Ectodermal cell (in vitro differentiated cells): ENCODE data around the gene CEP41.
"Not testable (repeated sequence)": the region's sequence is repeated elsewhere in the genome, so short reads cannot be mapped to it uniquely, and the experiment has no call there.

Experiments
- H3K27ac ChIP-seq: 2 replicates; pipeline ENCODE4 v1.7.0; 2013; ENCODE audit warnings: mild to moderate bottlenecking, low read depth, low read length; ENCODE audit not compliant: insufficient read depth, poor library complexity, severe bottlenecking
- H3K27me3 ChIP-seq: 2 replicates; pipeline ENCODE4 v1.7.0; 2013; ENCODE audit warnings: mild to moderate bottlenecking, low read length; ENCODE audit not compliant: insufficient read depth, control insufficient read depth, poor library complexity, severe bottlenecking
- H3K36me3 ChIP-seq: one replicate; pipeline ENCODE4 v1.7.0; 2013; ENCODE audit warnings: low read length; ENCODE audit not compliant: control insufficient read depth, insufficient read depth
- H3K4me1 ChIP-seq: one replicate; pipeline ENCODE4 v1.7.0; 2013; ENCODE audit warnings: low read length; ENCODE audit not compliant: control insufficient read depth, insufficient read depth
- H3K4me3 ChIP-seq: 2 replicates; pipeline ENCODE4 v1.7.0; 2013; ENCODE audit warnings: low read depth, low read length, control low read depth; ENCODE audit not compliant: insufficient read depth
- H3K9me3 ChIP-seq: 2 replicates; pipeline ENCODE4 v1.7.0; 2013; ENCODE audit warnings: mild to moderate bottlenecking, low read length, moderate library complexity; ENCODE audit not compliant: control insufficient read depth
- WGBS, 2 experiments: methylation state at CpG; one replicate each; pipeline ENCODE4 v1.1.7; 2013; ENCODE audit warnings: missing lambda C conversion rate in 2 of 2; 5-methylcytosine and 5-hydroxymethylcytosine counted together

CEP41 gene

DNA sequence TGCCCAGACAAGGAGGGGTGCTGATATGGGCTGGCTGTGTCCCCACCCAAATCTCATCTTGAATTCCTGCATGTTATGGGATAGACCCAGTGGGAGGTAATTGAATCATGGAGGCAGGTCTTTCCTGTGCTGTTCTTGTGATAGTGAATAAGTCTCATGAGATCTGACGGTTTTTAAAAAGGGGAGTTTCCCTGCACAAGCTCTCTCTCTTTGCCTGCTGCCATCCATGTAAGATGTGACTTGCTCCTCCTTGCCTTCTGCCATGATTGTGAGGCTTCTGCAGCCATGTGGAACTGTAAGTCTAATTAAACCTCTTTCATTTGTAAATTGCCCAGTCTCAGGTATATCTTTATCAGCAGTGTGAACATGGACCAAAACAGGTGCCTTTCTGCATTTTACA, 64.4 kb downstream of the CEP41 start:
- H3K9me3 ChIP-seq, H3K4me3 ChIP-seq, H3K36me3 ChIP-seq, H3K27ac ChIP-seq, H3K27me3 ChIP-seq: not testable (repeated sequence)
- 58 to 76% methylated on average over 1 of the region's 1 CpG for WGBS, 2 experiments
- peaks cover 31% of the 10 kb centered on the region for H3K4me1 ChIP-seq

DNA sequence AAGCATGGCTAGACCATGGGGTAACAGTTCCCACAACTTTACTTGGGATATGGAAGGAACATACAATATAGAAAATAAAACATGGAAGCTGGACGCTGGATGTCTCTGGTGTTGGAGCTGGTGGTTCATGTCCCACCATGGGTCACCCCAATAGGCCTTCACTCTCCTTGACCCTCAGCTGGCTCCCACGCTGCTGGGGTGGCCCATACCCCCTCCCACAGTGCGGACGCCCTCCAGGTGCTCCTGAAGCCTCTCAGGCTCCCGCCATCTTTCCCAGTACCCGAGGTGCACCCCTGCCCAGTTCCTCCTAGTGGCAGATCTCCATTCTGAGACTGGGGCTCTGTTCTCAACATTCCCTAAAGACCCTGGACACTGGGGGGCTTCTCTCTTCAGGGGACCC, 66.3 kb downstream of the CEP41 start:
- H3K27me3 ChIP-seq, result no peaks in the 10 kb centered on the region
- H3K27ac ChIP-seq, result no peak overlapping the region
- WGBS, 2 experiments, result 93 to 95% methylated on average over 6 of the region's 6 CpGs
- H3K4me1 ChIP-seq, result peaks cover 18% of the 10 kb centered on the region
- no peaks in the 10 kb centered on the region for H3K36me3 ChIP-seq
- H3K4me3 ChIP-seq, result no peak overlapping the region
- H3K9me3 ChIP-seq, result no peaks in the 10 kb centered on the region

DNA sequence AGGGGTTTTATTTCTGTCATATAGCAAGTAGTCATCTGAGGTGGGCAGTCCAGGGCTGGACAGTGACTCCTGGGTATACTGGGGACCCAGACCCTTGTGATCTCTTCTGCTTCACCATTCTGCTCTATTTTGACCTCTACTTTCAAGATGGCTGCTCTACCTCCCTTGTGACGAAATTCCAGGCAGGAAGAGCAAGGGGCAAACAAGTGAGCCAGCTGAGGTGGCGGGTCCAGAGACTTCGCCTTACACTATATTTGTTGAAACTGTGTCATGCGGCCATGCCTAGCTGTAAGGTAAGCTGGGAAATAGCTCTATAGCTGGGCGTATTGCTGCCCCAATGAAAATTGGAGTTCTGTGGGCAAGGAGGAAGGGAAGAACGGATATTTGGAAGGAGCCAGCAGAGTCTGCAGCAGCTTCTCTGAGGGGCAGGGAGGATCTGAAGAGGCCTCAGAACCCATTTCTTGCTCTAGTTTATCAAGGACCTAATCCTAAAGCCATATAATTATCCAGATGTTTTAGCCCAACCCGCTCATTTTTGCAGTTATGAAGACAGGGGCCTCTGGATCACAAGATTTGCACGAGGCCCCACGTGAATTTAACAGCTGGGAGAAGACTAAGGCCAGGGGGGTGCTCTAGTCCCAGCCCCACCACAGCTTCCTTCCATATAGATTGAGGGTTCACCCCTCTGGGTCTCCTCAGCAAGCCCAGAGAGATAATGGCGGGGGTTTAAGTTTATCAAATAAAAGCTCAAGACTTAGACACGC, 68.2 kb downstream of the CEP41 start:
- Histone ChIP-seq H3K9me3 (no peaks in the 10 kb centered on the region), H3K4me3 (no peak overlapping the region), H3K27ac (no peak overlapping the region), H3K4me1 (peaks cover 18% of the 10 kb centered on the region), H3K27me3 (no peaks in the 10 kb centered on the region), H3K36me3 (no peaks in the 10 kb centered on the region)
- 92 to 93% methylated on average over 11 of the region's 11 CpGs for WGBS, 2 experiments

DNA sequence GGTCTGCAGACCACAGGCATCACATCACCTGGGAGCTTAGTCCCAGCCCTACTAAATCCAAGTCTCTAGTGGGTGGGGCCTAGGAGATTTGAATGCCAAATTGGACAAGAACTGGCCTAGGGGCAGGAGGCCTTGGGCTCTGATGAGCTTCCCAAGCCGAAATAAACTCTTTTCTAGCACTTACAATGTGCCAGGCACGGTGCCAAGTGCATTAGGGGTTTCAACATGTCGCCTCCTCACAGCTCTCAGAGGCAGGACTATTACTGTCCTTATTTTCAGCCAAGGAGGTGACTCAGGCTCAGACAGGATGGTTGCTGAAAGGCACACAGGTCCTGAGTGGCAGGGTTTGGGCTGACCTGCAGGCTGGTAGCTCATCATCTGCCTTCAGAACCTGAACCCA, 69.8 kb downstream of the CEP41 start:
- Histone ChIP-seq H3K4me3 (no peak overlapping the region), H3K4me1 (peaks cover 25% of the 10 kb centered on the region), H3K9me3 (no peaks in the 10 kb centered on the region), H3K36me3 (no peaks in the 10 kb centered on the region), H3K27ac (no peak overlapping the region), H3K27me3 (no peaks in the 10 kb centered on the region)
- WGBS, 2 experiments, result 94 to 98% methylated on average over 3 of the region's 3 CpGs

DNA sequence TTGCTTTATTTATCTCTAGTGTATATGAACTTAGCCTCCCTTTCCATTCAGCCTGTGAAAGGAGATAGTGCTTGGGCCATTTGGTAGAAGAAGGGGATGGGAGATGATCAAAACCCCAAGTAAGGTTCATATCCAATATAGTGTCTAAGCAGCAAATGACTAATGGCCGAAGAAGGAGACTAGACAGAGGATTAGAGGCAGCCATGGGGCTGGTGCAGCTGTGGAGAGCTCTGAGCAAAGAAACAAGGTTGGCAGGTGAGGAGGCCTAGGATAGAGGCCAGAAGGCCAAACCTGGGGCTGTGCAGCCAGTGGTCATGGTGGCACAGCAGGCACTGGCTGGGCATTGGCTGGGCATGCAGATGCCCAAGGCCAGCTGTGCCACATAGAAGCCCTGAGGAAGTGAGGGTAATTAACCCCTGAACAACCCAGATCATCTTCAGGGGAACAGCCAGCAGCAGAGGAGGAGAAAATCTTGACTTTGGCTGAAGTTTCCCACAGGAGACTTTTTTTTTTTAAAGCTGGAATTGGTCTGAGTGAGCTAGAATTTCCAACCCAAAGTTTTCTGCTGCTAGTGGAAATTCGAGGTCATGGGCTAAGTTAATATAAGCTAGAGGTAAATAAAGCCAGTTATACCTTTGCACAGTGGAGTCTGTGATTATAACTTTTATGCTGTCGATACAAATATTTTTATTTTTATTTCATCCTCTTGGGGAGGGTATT, 70.8 kb downstream of the CEP41 start:
- H3K4me1 ChIP-seq, result peaks cover 36% of the 10 kb centered on the region
- WGBS, 2 experiments, result 53 to 74% methylated on average over 2 to 3 of the region's 3 CpGs
- H3K4me3 ChIP-seq, result no peak overlapping the region
- no peaks in the 10 kb centered on the region for H3K9me3 ChIP-seq
- H3K27me3 ChIP-seq, result no peaks in the 10 kb centered on the region
- no peak overlapping the region for H3K27ac ChIP-seq
- no peaks in the 10 kb centered on the region for H3K36me3 ChIP-seq

DNA sequence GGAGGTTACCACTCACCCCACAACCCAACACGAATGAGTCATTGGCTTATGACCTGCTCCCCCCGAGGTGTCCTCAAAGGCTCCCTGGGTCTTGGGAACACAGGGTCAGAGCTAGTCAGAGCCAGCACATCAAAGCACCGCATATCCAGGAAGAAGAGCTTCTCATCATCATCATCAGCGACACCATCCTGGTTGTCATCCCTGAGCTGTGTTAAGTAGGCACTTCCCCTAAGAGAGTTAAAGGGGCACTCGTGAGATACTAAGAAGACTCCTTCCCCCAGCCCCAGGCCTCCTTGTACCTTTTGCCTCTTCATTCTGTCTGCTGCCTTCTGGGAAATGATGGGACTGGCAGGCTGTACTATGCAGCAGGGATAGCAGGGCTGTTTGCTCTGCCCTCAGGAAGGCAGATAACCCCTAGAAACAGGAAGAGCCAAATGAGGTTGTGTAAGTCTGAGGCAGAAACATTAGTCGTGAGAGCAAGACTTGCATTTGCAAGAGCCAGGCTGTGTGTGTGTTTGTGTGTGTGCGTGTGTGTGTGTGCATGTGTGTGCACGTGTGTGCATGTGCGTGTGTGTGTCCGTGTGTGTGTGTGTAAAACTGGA, 71.6 kb downstream of the CEP41 start:
- no peak overlapping the region for H3K4me3 ChIP-seq
- H3K27ac ChIP-seq, result no peak overlapping the region
- peaks cover 35% of the 10 kb centered on the region for H3K4me1 ChIP-seq

DNA sequence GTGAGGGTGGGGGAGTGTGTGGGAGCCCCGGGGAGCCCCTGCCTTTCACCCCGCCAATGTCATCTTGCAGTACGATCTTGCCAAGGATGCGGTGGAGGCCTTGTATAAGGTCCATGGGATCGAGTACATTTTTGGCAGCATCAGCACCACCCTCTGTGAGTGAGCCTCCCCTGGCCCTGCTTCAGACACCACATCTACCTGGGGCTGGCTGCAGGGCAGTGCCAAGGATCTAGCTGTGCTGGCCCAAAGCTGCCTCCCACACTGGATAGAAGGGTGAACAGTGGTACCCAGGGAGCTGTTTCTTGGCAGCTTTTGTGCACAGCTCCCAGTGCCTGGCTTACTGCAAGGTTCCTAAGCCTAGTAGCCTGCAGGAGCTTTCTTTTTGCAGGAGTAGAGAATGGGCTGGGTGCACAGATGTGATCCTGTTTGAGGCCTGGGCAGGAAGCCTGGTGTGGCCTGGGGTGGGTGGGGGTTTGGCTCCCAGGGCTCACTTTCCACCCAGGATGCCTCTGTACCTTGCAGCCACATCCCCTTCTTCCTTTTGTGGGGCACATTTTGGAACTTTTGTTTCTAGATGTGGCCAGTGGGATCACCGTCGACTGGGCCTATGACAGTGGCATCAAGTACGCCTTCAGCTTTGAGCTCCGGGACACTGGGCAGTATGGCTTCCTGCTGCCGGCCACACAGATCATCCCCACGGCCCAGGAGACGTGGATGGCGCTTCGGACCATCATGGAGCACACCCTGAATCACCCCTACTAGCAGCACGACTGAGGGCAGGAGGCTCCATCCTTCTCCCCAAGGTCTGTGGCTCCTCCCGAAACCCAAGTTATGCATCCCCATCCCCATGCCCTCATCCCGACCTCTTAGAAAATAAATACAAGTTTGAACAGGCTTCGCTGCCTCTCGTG, 72.7 kb downstream of the CEP41 start:
- 95% methylated on average over 19 of the region's 19 CpGs for WGBS, 2 experiments
- Histone ChIP-seq H3K36me3 (no peaks in the 10 kb centered on the region), H3K9me3 (no peaks in the 10 kb centered on the region), H3K27ac (no peak overlapping the region), H3K4me1 (peaks cover 26% of the 10 kb centered on the region), H3K27me3 (no peaks in the 10 kb centered on the region), H3K4me3 (no peak overlapping the region)

More for the DNA sequence above, 71.6 kb downstream of the CEP41 start:
- Histone ChIP-seq H3K9me3 (no peaks in the 10 kb centered on the region), H3K36me3 (no peaks in the 10 kb centered on the region), H3K27me3 (no peaks in the 10 kb centered on the region)
- 80 to 83% methylated on average over 10 of the region's 10 CpGs for WGBS, 2 experiments

DNA sequence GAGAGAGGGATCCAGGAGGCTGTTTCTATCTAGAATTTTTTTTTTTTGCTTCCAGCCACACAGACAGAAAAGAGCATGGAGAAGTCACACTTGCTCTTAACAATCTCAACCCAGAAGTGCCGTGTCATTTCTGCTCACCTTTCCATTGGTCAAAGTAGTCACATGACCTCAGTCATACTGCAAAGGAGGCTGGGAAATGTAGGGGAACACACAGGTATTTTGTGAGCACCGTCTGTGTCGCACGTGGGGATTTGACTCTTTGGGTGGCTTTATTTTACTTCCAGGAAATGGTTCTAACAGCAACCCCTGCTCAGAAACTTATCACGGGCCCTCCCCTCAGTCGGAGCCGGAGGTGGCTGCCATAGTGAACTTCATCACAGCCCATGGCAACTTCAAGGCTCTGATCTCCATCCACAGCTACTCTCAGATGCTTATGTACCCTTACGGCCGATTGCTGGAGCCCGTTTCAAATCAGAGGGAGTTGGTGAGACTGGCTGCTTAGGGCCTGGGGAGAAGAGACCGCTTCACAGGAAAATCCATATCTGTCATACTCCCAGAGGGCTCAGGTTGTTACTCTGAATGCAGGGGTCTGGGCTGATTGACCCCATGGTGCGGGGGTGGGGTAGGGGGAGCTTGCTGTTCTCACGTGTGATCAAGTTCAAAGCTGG, 73.6 kb downstream of the CEP41 start:
- Histone ChIP-seq H3K4me1 (peaks cover 19% of the 10 kb centered on the region), H3K27me3 (no peaks in the 10 kb centered on the region), H3K4me3 (no peak overlapping the region), H3K27ac (no peak overlapping the region), H3K36me3 (no peaks in the 10 kb centered on the region), H3K9me3 (no peaks in the 10 kb centered on the region)
- 95 to 97% methylated on average over 13 of the region's 13 CpGs for WGBS, 2 experiments

DNA sequence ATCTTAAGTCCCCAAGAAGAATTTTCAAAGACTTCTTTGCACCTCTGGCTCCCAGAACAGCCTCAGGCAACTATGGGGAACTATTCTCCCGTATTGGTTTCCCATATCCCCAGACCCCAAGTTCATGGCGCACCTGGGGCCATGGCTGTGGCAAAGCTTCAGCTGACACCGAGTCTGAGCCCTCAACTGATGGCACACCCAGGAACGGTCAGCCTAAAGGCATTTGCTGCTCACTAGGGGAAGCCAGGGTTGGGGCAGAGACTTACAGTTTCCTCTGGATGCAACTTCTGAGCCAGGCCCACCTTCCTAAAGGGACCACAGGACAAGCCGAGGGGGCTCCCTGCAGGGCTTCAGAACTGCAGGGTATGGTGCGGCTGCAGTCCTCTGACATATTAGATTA, 74.3 kb downstream of the CEP41 start:
- no peak overlapping the region for H3K27ac ChIP-seq
- H3K4me1 ChIP-seq, result peaks cover 19% of the 10 kb centered on the region

More for the DNA sequence above, 74.3 kb downstream of the CEP41 start:
- WGBS, 2 experiments, result 94% methylated on average over 6 of the region's 6 CpGs
- Histone ChIP-seq H3K36me3 (no peaks in the 10 kb centered on the region), H3K27me3 (no peaks in the 10 kb centered on the region), H3K9me3 (no peaks in the 10 kb centered on the region), H3K4me3 (no peak overlapping the region)
